ENCODE results near the gene TIMM22.
"Not testable (repeated sequence)": the region's sequence is repeated elsewhere in the genome, so short reads cannot be mapped to it uniquely, and the experiment has no call there.

Gene TIMM22

GRCh38 chr17:996554-997344 lies at the start of gene TIMM22:
TIMM22 (plus strand) TSS chr17:997129; CDS start chr17:997143, 14 bp downstream.
- Histone ChIP-seq H3K27me3 (ENCODE audit: insufficient read depth, insufficient read length) (no peaks in the 10 kb centered on the region), H3K9ac (ENCODE audit: insufficient read length, low read depth) (peak within 1 kb of the TSS; percentile 95), H3K9me3 (ENCODE audit: insufficient read depth, low read length) (no peaks in the 10 kb centered on the region), H3K4me3 (ENCODE audit: insufficient read length, low read depth) (peak within 1 kb of the TSS; percentile 96), H3K4me1 (ENCODE audit: insufficient read depth, insufficient read length) (peaks cover 4% of the 10 kb centered on the region), H3K36me3 (ENCODE audit: insufficient read depth, insufficient read length, low read length) (peaks cover 33% of the 10 kb centered on the region)
- TF ChIP-seq ZNF274 (IDR thresholded peaks at IDR 0.05; ENCODE audit: low read depth, low read length) = no peak
- peak; percentile 93 for TF ChIP-seq YY1 (IDR thresholded peaks at IDR 0.05; ENCODE audit: insufficient read depth, insufficient read length)
- DNase-seq (ENCODE audit: low read depth, low spot score) = peak; percentile 89

GRCh38 chr17:948284-948852 lies 48.6 kb upstream of the TIMM22 start:
- DNase-seq (ENCODE audit: low read depth, low spot score) = no peak
- H3K4me1 ChIP-seq (ENCODE audit: insufficient read depth, insufficient read length) = peaks cover 5% of the 10 kb centered on the region

GRCh38 chr17:949623-950303 lies 47.2 kb upstream of the TIMM22 start:
- no peaks in the 10 kb centered on the region for H3K9me3 ChIP-seq (ENCODE audit: insufficient read depth, low read length)

More at GRCh38 chr17:948284-948852, 48.6 kb upstream of the TIMM22 start:
- no peaks in the 10 kb centered on the region for H3K27me3 ChIP-seq (ENCODE audit: insufficient read depth, insufficient read length)
- H3K9me3 ChIP-seq (ENCODE audit: insufficient read depth, low read length) = no peaks in the 10 kb centered on the region
- no peak for TF ChIP-seq ZNF274 (IDR thresholded peaks at IDR 0.05; ENCODE audit: low read depth, low read length)
- no peak for TF ChIP-seq YY1 (IDR thresholded peaks at IDR 0.05; ENCODE audit: insufficient read depth, insufficient read length)
- TF ChIP-seq SUZ12 (IDR thresholded peaks at IDR 0.05; ENCODE audit: extremely low read depth, insufficient read depth, insufficient read length) = no peak
- peak overlapping the region; percentile 10 for H3K9ac ChIP-seq (ENCODE audit: insufficient read length, low read depth)
- H3K36me3 ChIP-seq (ENCODE audit: insufficient read depth, insufficient read length, low read length) = peaks cover 13% of the 10 kb centered on the region
- no peak overlapping the region for H3K4me3 ChIP-seq (ENCODE audit: insufficient read length, low read depth)

GRCh38 chr17:951325-952132 lies 45.4 kb upstream of the TIMM22 start:
- H3K27me3 ChIP-seq (ENCODE audit: insufficient read depth, insufficient read length) = no peaks in the 10 kb centered on the region
- peaks cover 11% of the 10 kb centered on the region for H3K36me3 ChIP-seq (ENCODE audit: insufficient read depth, insufficient read length, low read length)
- peaks cover 5% of the 10 kb centered on the region for H3K4me1 ChIP-seq (ENCODE audit: insufficient read depth, insufficient read length)
- peak; percentile 73 for DNase-seq (ENCODE audit: low read depth, low spot score)
- H3K9ac ChIP-seq (ENCODE audit: insufficient read length, low read depth) = peak overlapping the region; percentile 64
- H3K9me3 ChIP-seq (ENCODE audit: insufficient read depth, low read length) = no peaks in the 10 kb centered on the region
- TF ChIP-seq ZNF274 (IDR thresholded peaks at IDR 0.05; ENCODE audit: low read depth, low read length) = no peak
- no peak for TF ChIP-seq SUZ12 (IDR thresholded peaks at IDR 0.05; ENCODE audit: extremely low read depth, insufficient read depth, insufficient read length)
- TF ChIP-seq YY1 (IDR thresholded peaks at IDR 0.05; ENCODE audit: insufficient read depth, insufficient read length) = no peak
- H3K4me3 ChIP-seq (ENCODE audit: insufficient read length, low read depth) = no peak overlapping the region

More at GRCh38 chr17:949623-950303, 47.2 kb upstream of the TIMM22 start:
- no peaks in the 10 kb centered on the region for H3K27me3 ChIP-seq (ENCODE audit: insufficient read depth, insufficient read length)
- H3K4me1 ChIP-seq (ENCODE audit: insufficient read depth, insufficient read length) = peaks cover 5% of the 10 kb centered on the region
- TF ChIP-seq YY1 (IDR thresholded peaks at IDR 0.05; ENCODE audit: insufficient read depth, insufficient read length) = no peak
- TF ChIP-seq SUZ12 (IDR thresholded peaks at IDR 0.05; ENCODE audit: extremely low read depth, insufficient read depth, insufficient read length) = no peak
- no peak for TF ChIP-seq ZNF274 (IDR thresholded peaks at IDR 0.05; ENCODE audit: low read depth, low read length)
- H3K36me3 ChIP-seq (ENCODE audit: insufficient read depth, insufficient read length, low read length) = peaks cover 10% of the 10 kb centered on the region
- peak; percentile 81 for DNase-seq (ENCODE audit: low read depth, low spot score)
- H3K4me3 ChIP-seq (ENCODE audit: insufficient read length, low read depth) = no peak overlapping the region
- no peak overlapping the region for H3K9ac ChIP-seq (ENCODE audit: insufficient read length, low read depth)

- H3K27me3 ChIP-seq (ENCODE audit: insufficient read depth, insufficient read length); DNase-seq (ENCODE audit: low read depth, low spot score); H3K9ac ChIP-seq (ENCODE audit: insufficient read length, low read depth); H3K4me3 ChIP-seq (ENCODE audit: insufficient read length, low read depth); H3K4me1 ChIP-seq (ENCODE audit: insufficient read depth, insufficient read length); H3K9me3 ChIP-seq (ENCODE audit: insufficient read depth, low read length); H3K36me3 ChIP-seq (ENCODE audit: insufficient read depth, insufficient read length, low read length): not testable (repeated sequence)
Measured at GRCh38 chr17:952592-952991, 44.3 kb upstream of the TIMM22 start.

- H3K9ac ChIP-seq (ENCODE audit: insufficient read length, low read depth) = no peak overlapping the region
- H3K36me3 ChIP-seq (ENCODE audit: insufficient read depth, insufficient read length, low read length) = peaks cover 12% of the 10 kb centered on the region
- TF ChIP-seq ZNF274 (IDR thresholded peaks at IDR 0.05; ENCODE audit: low read depth, low read length) = no peak
- H3K27me3 ChIP-seq (ENCODE audit: insufficient read depth, insufficient read length) = no peaks in the 10 kb centered on the region
- DNase-seq (ENCODE audit: low read depth, low spot score) = no peak
- peaks cover 3% of the 10 kb centered on the region for H3K4me1 ChIP-seq (ENCODE audit: insufficient read depth, insufficient read length)
- no peaks in the 10 kb centered on the region for H3K9me3 ChIP-seq (ENCODE audit: insufficient read depth, low read length)
- no peak overlapping the region for H3K4me3 ChIP-seq (ENCODE audit: insufficient read length, low read depth)
Measured at GRCh38 chr17:953767-954166, 43.2 kb upstream of the TIMM22 start.

All from NT2/D1 (cell line).